HepG2 (cell line): ENCODE results near the gene ZNF91. TPM values are rescaled to one million over a fixed set of nuclear protein-coding genes. Genes with fewer than 3 reads are reported as not detected.

ENCODE experiments used
- ARNTL ChIP-seq: sonication (generic); formaldehyde crosslinking; IDR thresholded peaks from 2 replicates; pipeline ENCODE4 v1.4.0; 2020; ENCODE audit warnings: mild to moderate bottlenecking, missing genetic modification reagents
- BCL6 ChIP-seq: IDR thresholded peaks from 2 replicates; pipeline ENCODE4 v1.6.1; 2016; ENCODE audit warnings: missing genetic modification reagents, missing compliant biosample characterization
- CBX1 ChIP-seq: IDR thresholded peaks from one replicate; pipeline ENCODE4 v1.6.1; 2016; ENCODE audit warnings: antibody characterized with exemption, low read depth
- CC2D1A ChIP-seq: sonication (generic); formaldehyde crosslinking; IDR thresholded peaks from 2 replicates; pipeline ENCODE4 v1.8.1; 2023; ENCODE audit warnings: mild to moderate bottlenecking, missing genetic modification reagents
- FOXJ3 ChIP-seq: sonication (generic); formaldehyde crosslinking; IDR thresholded peaks from 2 replicates; pipeline ENCODE4 v1.4.0; 2020; ENCODE audit warnings: missing genetic modification reagents, mild to moderate bottlenecking, borderline replicate concordance
- FOXP4 ChIP-seq: sonication (generic); formaldehyde crosslinking; IDR thresholded peaks from 2 replicates; pipeline ENCODE4 v1.4.0; 2020; ENCODE audit warnings: missing genetic modification reagents
- KLF15 ChIP-seq: sonication (generic); formaldehyde crosslinking; IDR thresholded peaks from 2 replicates; pipeline ENCODE4 v1.8.1; 2023; ENCODE audit warnings: borderline replicate concordance, mild to moderate bottlenecking, inconsistent platforms, missing genetic modification reagents, mixed read lengths
- MAFK ChIP-seq, 2 experiments: IDR thresholded peaks in 1 of 2; conservative IDR thresholded peaks in 1 of 2; 2 replicates each; pipeline ENCODE4 v1.6.1; 2011; ENCODE audit warnings: improper control_type of control experiment in 2 of 2, low read length in 2 of 2
- NFYC ChIP-seq: IDR thresholded peaks from 2 replicates; pipeline ENCODE4 v1.6.1; 2016; ENCODE audit warnings: missing genetic modification reagents, missing compliant biosample characterization
- NR1H2 ChIP-seq: sonication (generic); formaldehyde crosslinking; IDR thresholded peaks from 2 replicates; pipeline ENCODE4 v1.8.1; 2022; ENCODE audit warnings: low read depth, missing genetic modification reagents, borderline replicate concordance
- NR2F6 ChIP-seq, 2 experiments: IDR thresholded peaks; 2 replicates each; pipeline ENCODE4 v1.6.1; 2016; ENCODE audit warnings: antibody characterized with exemption in 1 of 2, mild to moderate bottlenecking in 1 of 2
- PAXIP1 ChIP-seq: sonication (generic); formaldehyde crosslinking; conservative IDR thresholded peaks from 2 replicates; pipeline ENCODE4 v1.4.0; 2020; ENCODE audit warnings: mild to moderate bottlenecking, missing genetic modification reagents, moderate library complexity
- RAD21 ChIP-seq: fragments of 450-650 bp; formaldehyde crosslinking; IDR thresholded peaks from 2 replicates; pipeline ENCODE4 v1.5.0; 2020; ENCODE audit warnings: mild to moderate bottlenecking
- RCOR2 ChIP-seq: IDR thresholded peaks from 2 replicates; pipeline ENCODE4 v1.6.1; 2016; ENCODE audit warnings: missing biosample characterization, missing genetic modification reagents
- SMAD9 ChIP-seq: sonication (generic); formaldehyde crosslinking; IDR thresholded peaks from 2 replicates; pipeline ENCODE4 v1.5.1; 2020; ENCODE audit warnings: mild to moderate bottlenecking, missing genetic modification reagents
- SP2 ChIP-seq: sonication (generic); formaldehyde crosslinking; IDR thresholded peaks from 2 replicates; pipeline ENCODE4 v1.5.1; 2020; ENCODE audit warnings: mild to moderate bottlenecking, missing genetic modification reagents
- TFAP4 ChIP-seq: sonication (generic); IDR thresholded peaks from 2 replicates; pipeline ENCODE4 v1.6.1; 2016; ENCODE audit warnings: low read depth, borderline replicate concordance
- ZFP36 ChIP-seq: fragments of 150-350 bp; IDR thresholded peaks from 2 replicates; pipeline ENCODE4 v1.6.1; 2018; ENCODE audit warnings: borderline replicate concordance, low read length, low read depth; ENCODE audit not compliant: partially characterized antibody
- ZNF232 ChIP-seq: sonication (generic); formaldehyde crosslinking; IDR thresholded peaks from 2 replicates; pipeline ENCODE4 v1.4.0; 2020; ENCODE audit warnings: missing genetic modification reagents, borderline replicate concordance
- ZNF501 ChIP-seq: sonication (generic); formaldehyde crosslinking; IDR thresholded peaks from 2 replicates; pipeline ENCODE4 v1.5.1; 2020; ENCODE audit warnings: mild to moderate bottlenecking, moderate library complexity, missing genetic modification reagents
- ZNF530 ChIP-seq: sonication (generic); formaldehyde crosslinking; IDR thresholded peaks from 2 replicates; pipeline ENCODE4 v1.5.0; 2020; ENCODE audit warnings: low read depth, mild to moderate bottlenecking, missing genetic modification reagents
- ZNF577 ChIP-seq: sonication (generic); formaldehyde crosslinking; IDR thresholded peaks from 2 replicates; pipeline ENCODE4 v1.4.0; 2020; ENCODE audit warnings: mild to moderate bottlenecking, low read depth, missing genetic modification reagents, borderline replicate concordance
- ZNF644 ChIP-seq: IDR thresholded peaks from 2 replicates; pipeline ENCODE4 v1.6.1; 2016; ENCODE audit warnings: low read depth
- ZNF781 ChIP-seq: sonication (generic); formaldehyde crosslinking; IDR thresholded peaks from 2 replicates; pipeline ENCODE4 v1.5.1; 2020; ENCODE audit warnings: borderline replicate concordance, mild to moderate bottlenecking, missing genetic modification reagents; ENCODE audit errors: not compliant biosample characterization
- ZNF792 ChIP-seq: IDR thresholded peaks from 2 replicates; pipeline ENCODE4 v1.6.1; 2016
- polyA plus RNA-seq, 8 experiments: library from polyadenylated mRNA; depleted of rRNA in 3 of 8; stranded (reverse) in 7 of 8; unstranded in 1 of 8; fragments of >200 nt; fragmentation: Illumina TruSeq in 4 of 8; extraction: Trizol in 4 of 8; gene quantifications; 2 replicates each; pipeline versions ENCODE4 v1.2.1 to v1.2.3, GENCODE V29; 2011 to 2016; ENCODE audit warnings: low read depth in 4 of 8, missing spikeins in 1 of 8, mixed read lengths in 1 of 8; ENCODE audit not compliant: insufficient read depth in 1 of 8
- total RNA-seq, 5 experiments: library from RNA; depleted of rRNA; stranded (reverse); fragments of >200 nt; fragmentation: Illumina TruSeq; extraction: Trizol; gene quantifications; 2 replicates each; pipeline ENCODE4 v1.2.3, GENCODE V29; 2016; ENCODE audit warnings: low read depth in 1 of 5

Gene ZNF91
- total and polyA plus RNA-seq, 2 of the 13 experiments (the other 11 are each of a cell fraction or from before 2014, with no cell fraction given), result 19.4 to 21.5 TPM

- no peak for TF ChIP-seq ZNF501 (CRISPR knock-in tag)
- no peak for TF ChIP-seq ZNF644
- no peak for TF ChIP-seq NR1H2 (CRISPR knock-in tag)
- peak; percentile 64 for TF ChIP-seq BCL6 (CRISPR knock-in tag)
- TF ChIP-seq ZNF232 (CRISPR knock-in tag), result no peak
- no peak for TF ChIP-seq SMAD9 (CRISPR knock-in tag)
- no peak for TF ChIP-seq ZNF781 (CRISPR knock-in tag)
- peak; percentile 82 for TF ChIP-seq FOXP4
- peak; percentile 21 for TF ChIP-seq ZFP36
- peak; percentile 47; the same call in 1 of the 2 replicates for TF ChIP-seq RCOR2 (CRISPR knock-in tag)
- no peak for TF ChIP-seq SP2 (CRISPR knock-in tag)
- no peak for TF ChIP-seq NFYC (CRISPR knock-in tag)
- TF ChIP-seq RAD21 (CRISPR knock-in tag), result peak; percentile 27; the same call in 1 of the 2 replicates
- TF ChIP-seq ZNF530 (CRISPR knock-in tag), result no peak
- TF ChIP-seq FOXJ3 (CRISPR knock-in tag), result peak; percentile 66; the same call in 1 of the 2 replicates
- peak; percentile 80 for TF ChIP-seq PAXIP1 (CRISPR knock-in tag)
- no peak for TF ChIP-seq MAFK (conservative IDR thresholded peaks at IDR 0.05 in 1 of 2, IDR thresholded peaks at IDR 0.05 in 1 of 2; ENCODE audit: low read length in 2 of 2)
- TF ChIP-seq ARNTL, result no peak
- TF ChIP-seq KLF15, result no peak
- TF ChIP-seq CC2D1A, result no peak
- TF ChIP-seq TFAP4, result peak; percentile 34; the same call in 1 of the 2 replicates
- no peak for TF ChIP-seq ZNF792
- no peak for TF ChIP-seq ZNF577 (CRISPR knock-in tag)
- TF ChIP-seq NR2F6 (IDR thresholded peaks at IDR 0.05), result no peak
- TF ChIP-seq NR2F6 (CRISPR knock-in tag; IDR thresholded peaks at IDR 0.05), result no peak; the same call in 1 of the 2 replicates
- TF ChIP-seq CBX1, result no peak
These were observed 8.5 kb upstream of the ZNF91 start (continued) for GRCh38 chr19:23403581-23404324.
